ENCODE data around the gene EIF4EBP3.
"Not testable (repeated sequence)": the region's sequence is repeated elsewhere in the genome, so short reads cannot be mapped to it uniquely, and the experiment has no call there.

Gene EIF4EBP3

GRCh38 chr5:140574165-140574564 is 26.7 kb downstream of the EIF4EBP3 start:
- no peak overlapping the region for H3K4me3 ChIP-seq (replicated peaks; ENCODE audit: low read depth, low read length)
- TF ChIP-seq CTCF (IDR thresholded peaks at IDR 0.05; ENCODE audit: low read length, missing control alignments): no peak
- peak; percentile 73 for DNase-seq (ENCODE audit: low read depth)

DNA sequence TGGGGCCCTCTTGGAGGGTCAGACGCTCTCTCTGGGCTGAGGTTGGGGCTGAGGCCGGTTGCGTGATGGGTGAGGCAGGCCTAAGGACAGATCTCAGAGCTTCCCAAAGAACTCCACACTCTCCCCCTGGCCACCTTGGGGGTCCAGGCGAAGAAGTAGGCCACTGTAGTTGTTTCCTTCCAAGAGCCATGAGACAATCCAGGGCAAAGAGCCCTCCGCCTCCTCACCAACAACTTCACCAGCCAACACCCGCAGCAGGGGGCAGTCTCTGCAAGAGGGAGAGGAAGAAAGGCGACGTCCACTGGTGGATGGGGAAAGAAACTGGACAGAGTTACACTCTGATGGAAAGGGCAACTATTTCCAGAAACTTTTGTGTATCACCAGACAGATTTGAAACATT is 27.8 kb downstream of the EIF4EBP3 start:
- TF ChIP-seq CTCF (IDR thresholded peaks at IDR 0.05; ENCODE audit: low read length, missing control alignments): peak; percentile 67
- DNase-seq (ENCODE audit: low read depth): peak; percentile 79
- no peak overlapping the region for H3K4me3 ChIP-seq (replicated peaks; ENCODE audit: low read depth, low read length)

- H3K4me3 ChIP-seq (replicated peaks; ENCODE audit: low read depth, low read length): no peak overlapping the region
- DNase-seq (ENCODE audit: low read depth): peak; percentile 29
- no peak for TF ChIP-seq CTCF (IDR thresholded peaks at IDR 0.05; ENCODE audit: low read length, missing control alignments)
Measured at GRCh38 chr5:140576776-140577201, 29.3 kb downstream of the EIF4EBP3 start.

DNA sequence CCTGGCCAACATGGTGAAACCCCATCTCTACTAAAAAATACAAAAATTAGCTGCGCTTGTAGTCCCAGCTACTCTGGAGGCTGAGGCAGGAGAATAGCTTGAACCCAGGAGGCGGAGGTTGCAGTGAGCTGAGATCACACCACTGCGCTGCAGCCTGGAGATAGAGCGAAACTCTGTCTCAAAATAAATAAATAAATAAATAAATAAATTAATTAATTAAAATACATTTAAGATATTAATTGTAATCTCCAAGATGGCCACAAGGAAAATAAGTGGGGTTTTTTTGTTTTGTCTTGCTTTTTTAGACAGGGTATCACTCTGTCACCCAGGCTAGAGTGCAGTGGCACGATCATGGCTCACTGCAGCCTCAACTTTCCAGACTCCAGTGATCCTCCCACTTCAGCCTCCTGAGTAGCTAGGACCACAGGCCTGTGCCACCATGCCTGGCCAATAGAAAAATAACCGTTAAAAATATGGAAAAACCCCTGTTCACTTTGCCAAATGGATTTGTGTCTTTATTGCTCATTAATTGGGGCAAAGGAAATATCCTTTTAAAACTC is 31.8 kb downstream of the EIF4EBP3 start:
- not testable (repeated sequence) for H3K4me3 ChIP-seq (replicated peaks; ENCODE audit: low read depth, low read length); DNase-seq (ENCODE audit: low read depth)

- no peak for DNase-seq (ENCODE audit: low read depth)
- TF ChIP-seq CTCF (IDR thresholded peaks at IDR 0.05; ENCODE audit: low read length, missing control alignments): no peak
- H3K4me3 ChIP-seq (replicated peaks; ENCODE audit: low read depth, low read length): no peak overlapping the region
Measured at GRCh38 chr5:140587495-140587894, 40.0 kb downstream of the EIF4EBP3 start.

DNA sequence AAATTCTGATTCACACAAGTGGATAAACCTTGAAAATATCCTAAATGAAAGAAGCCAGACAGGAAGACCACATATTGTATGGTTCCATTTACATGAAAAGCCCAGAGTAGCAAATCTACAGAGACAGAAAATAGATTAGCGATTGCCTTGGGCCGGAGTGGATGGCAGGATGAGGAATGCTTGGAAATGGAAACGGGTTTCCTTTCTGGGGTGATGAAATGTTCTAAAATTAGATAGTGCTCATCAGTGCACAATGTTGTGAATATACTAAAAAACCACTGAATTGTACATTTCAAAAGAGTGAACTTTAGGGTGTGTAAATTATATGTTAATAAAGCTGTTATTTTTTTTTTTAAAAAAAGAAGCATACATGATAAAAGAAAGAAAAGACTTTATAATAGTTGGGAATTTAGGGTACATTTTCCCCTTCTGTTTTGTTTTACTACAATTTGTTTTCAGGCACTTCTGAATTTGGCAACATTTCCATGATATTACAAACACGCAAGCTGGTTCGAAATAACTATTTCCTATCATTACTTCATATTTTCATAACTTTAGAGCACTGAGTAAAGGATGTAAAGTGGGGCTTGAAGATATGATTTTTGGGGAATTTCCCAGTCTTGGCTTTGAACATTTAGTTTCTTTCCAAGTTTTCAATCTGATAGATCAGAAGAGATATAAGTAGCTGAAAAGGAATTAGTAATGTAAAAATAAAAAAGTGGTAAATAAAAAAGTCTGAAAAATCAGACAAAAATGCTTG is 41.0 kb downstream of the EIF4EBP3 start:
- H3K4me3 ChIP-seq (replicated peaks; ENCODE audit: low read depth, low read length): no peak overlapping the region
- no peak for TF ChIP-seq CTCF (IDR thresholded peaks at IDR 0.05; ENCODE audit: low read length, missing control alignments)
- peak; percentile 71 for DNase-seq (ENCODE audit: low read depth)

GRCh38 chr5:140590861-140591260 is 43.4 kb downstream of the EIF4EBP3 start:
- no peak for TF ChIP-seq CTCF (IDR thresholded peaks at IDR 0.05; ENCODE audit: low read length, missing control alignments)
- H3K4me3 ChIP-seq (replicated peaks; ENCODE audit: low read depth, low read length): no peak overlapping the region
- DNase-seq (ENCODE audit: low read depth): no peak

Data from fibroblast of pulmonary artery (primary cell).